ENCODE data around the gene RAPGEF1. TPM values are rescaled to one million over a fixed set of nuclear protein-coding genes. Genes with fewer than 3 reads are reported as not detected.

RAPGEF1 gene
- total RNA-seq, 1 experiment from 2014 or later = 55.6 TPM

GRCh38 chr9:131608493-131609037 lies 131.3 kb downstream of the RAPGEF1 start:
- Histone ChIP-seq H3K4me1 (ENCODE audit: insufficient read depth, low read length) (peaks cover 2% of the 10 kb centered on the region; the same call in 1 of the 2 replicates), H2AFZ (ENCODE audit: low read length) (no peak overlapping the region), H3K4me2 (ENCODE audit: insufficient read depth, insufficient read length, low read length) (no peak overlapping the region), H3K27me3 (ENCODE audit: insufficient read depth, low read length) (no peaks in the 10 kb centered on the region), H3K14ac (ENCODE audit: insufficient read depth, low read length) (peak overlapping the region; percentile 73), H3K23ac (ENCODE audit: insufficient read length, low read depth, low read length) (no peak overlapping the region), H3K56ac (ENCODE audit: insufficient read length, low read depth, low read length) (no peak overlapping the region), H4K91ac (ENCODE audit: insufficient read length, low read depth, low read length) (no peak overlapping the region), H2BK20ac (ENCODE audit: low read depth, low read length, poor library complexity, severe bottlenecking) (no peak overlapping the region), H4K20me1 (ENCODE audit: control insufficient read depth, insufficient read depth, insufficient read length) (no peaks in the 10 kb centered on the region), H3T11ph (ENCODE audit: low read length) (no peak overlapping the region), H3K9me3 (ENCODE audit: control insufficient read depth, low read depth, low read length) (no peaks in the 10 kb centered on the region), H3K23me2 (ENCODE audit: insufficient read length, low read depth, low read length, poor library complexity, severe bottlenecking) (no peaks in the 10 kb centered on the region), H2AK5ac (ENCODE audit: insufficient read length, low read length) (no peak overlapping the region), H4K8ac (replicated peaks; ENCODE audit: insufficient read length, low read depth, low read length) (no peak overlapping the region), H3K79me2 (ENCODE audit: insufficient read depth, low read length) (no peaks in the 10 kb centered on the region), H3K4ac (ENCODE audit: low read depth, low read length) (no peak overlapping the region; the same call in 1 of the 2 replicates), H2BK15ac (ENCODE audit: low read depth, low read length) (no peak overlapping the region), H3K9ac (ENCODE audit: extremely low read depth, insufficient read length, low read length) (no peak overlapping the region), H2BK5ac (ENCODE audit: insufficient read length, low read length) (no peak overlapping the region), H2BK12ac (ENCODE audit: insufficient read length, low read depth, low read length) (no peak overlapping the region), H3K18ac (ENCODE audit: insufficient read length, low read depth, low read length) (peak overlapping the region; percentile 37), H2BK120ac (ENCODE audit: low read depth, low read length, poor library complexity, severe bottlenecking) (no peak overlapping the region), H4K5ac (ENCODE audit: insufficient read length, low read depth, low read length) (no peak overlapping the region), H3K27ac (ENCODE audit: insufficient read length, low read depth, low read length) (peak overlapping the region; percentile 15), H3K79me1 (ENCODE audit: insufficient read depth, low read depth, low read length, poor library complexity, severe bottlenecking) (no peaks in the 10 kb centered on the region)
- no peaks in the 10 kb centered on the region for H3K27me3 Mint-ChIP-seq (ENCODE audit: low read depth)
- H3K4me1 Mint-ChIP-seq = peaks cover 33 to 34% of the 10 kb centered on the region in 2 experiments
- peak overlapping the region; percentile 95 to 99 (median 97) for H3K27ac Mint-ChIP-seq
- H3K36me3 Mint-ChIP-seq (ENCODE audit: insufficient read depth in 1 of 3, low read depth in 3 of 3) = peaks cover 2 to 7% (median 3%) of the 10 kb centered on the region in 3 experiments; a peak in 4 of 7 replicates
- no peak for TF ChIP-seq CTCF (conservative IDR thresholded peaks at IDR 0.05)
- peak; percentile 91 for DNase-seq
- H3K9me3 Mint-ChIP-seq = no peaks in the 10 kb centered on the region
- H3K4me3 Mint-ChIP-seq = peak overlapping the region in 1 of 2 experiments; percentile 27; a peak in 2 of 5 replicates
- WGBS (ENCODE audit: extremely low coverage, insufficient read length, low lambda C conversion rate) = no CpG with 5 or more reads among the region's 12 CpGs

All from H9 (cell line).